ENCODE results near the gene CHPT1. TPM values are rescaled to one million over a fixed set of nuclear protein-coding genes. Genes with fewer than 3 reads are reported as not detected.

The CHPT1 gene
- total and polyA plus RNA-seq, 9 of the 15 experiments (the other 6 are each of a cell fraction or from before 2014, with no cell fraction given) = 15.3 to 210 (median 91.9) TPM

DNA sequence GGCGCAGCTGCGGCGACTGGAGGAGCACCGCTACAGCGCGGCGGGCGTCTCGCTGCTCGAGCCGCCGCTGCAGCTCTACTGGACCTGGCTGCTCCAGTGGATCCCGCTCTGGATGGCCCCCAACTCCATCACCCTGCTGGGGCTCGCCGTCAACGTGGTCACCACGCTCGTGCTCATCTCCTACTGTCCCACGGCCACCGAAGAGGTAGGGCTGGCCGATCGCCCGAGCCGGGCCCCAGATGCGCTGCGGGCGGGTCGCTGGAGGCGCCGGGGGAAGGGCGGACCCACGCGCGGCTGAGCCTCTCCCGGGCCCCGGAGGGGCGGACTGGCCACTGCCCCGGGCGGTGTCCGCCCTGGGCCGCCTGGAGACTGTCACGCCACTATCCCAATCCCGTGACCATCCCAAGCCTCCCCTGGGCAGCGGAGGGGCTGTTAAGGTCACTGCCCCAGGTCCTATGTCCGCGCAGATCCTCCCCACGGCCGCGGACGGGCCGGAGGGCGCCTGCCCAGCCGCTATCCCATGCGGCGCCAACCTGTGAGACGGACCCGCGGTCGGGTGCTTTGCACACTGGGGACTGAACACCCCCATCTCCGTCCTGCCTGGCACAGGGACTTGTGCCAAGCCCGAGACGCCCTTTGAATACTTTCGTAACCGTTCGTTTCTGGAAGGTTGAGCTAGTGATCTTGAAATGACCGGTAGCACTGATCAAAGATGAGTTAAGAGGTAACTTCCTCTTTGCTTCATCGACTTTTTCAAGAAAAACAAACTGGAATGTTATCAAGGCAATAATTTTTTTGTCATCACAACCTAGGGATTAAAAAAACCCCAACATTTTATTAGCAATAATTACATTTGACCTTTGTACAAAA is 725 bp downstream of the CHPT1 start (continued):
- TF ChIP-seq, protein P1, sequence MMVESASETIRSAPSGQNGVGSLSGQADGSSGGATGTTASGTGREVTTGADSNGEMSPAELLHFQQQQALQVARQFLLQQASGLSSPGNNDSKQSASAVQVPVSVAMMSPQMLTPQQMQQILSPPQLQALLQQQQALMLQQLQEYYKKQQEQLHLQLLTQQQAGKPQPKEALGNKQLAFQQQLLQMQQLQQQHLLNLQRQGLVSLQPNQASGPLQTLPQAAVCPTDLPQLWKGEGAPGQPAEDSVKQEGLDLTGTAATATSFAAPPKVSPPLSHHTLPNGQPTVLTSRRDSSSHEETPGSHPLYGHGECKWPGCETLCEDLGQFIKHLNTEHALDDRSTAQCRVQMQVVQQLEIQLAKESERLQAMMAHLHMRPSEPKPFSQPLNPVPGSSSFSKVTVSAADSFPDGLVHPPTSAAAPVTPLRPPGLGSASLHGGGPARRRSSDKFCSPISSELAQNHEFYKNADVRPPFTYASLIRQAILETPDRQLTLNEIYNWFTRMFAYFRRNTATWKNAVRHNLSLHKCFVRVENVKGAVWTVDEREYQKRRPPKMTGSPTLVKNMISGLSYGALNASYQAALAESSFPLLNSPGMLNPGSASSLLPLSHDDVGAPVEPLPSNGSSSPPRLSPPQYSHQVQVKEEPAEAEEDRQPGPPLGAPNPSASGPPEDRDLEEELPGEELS (CRISPR knock-in tag; IDR thresholded peaks at IDR 0.05; ENCODE audit: borderline replicate concordance) = no peak
- TF ChIP-seq KDM4B (IDR thresholded peaks at IDR 0.05; ENCODE audit: borderline replicate concordance in 2 of 2, low read depth in 1 of 2) (no peak), BRD4 (IDR thresholded peaks at IDR 0.05) (no peak), ETV1 (tag; conservative IDR thresholded peaks at IDR 0.05; ENCODE audit: low read depth) (no peak), ZNF766 (CRISPR knock-in tag; conservative IDR thresholded peaks at IDR 0.05) (no peak), PRPF4 (IDR thresholded peaks at IDR 0.05; ENCODE audit: insufficient read depth, low read depth, low read length, poor library complexity, severe bottlenecking) (no peak), ZNF778 (CRISPR knock-in tag; IDR thresholded peaks at IDR 0.05) (no peak), NBN (IDR thresholded peaks at IDR 0.05; ENCODE audit: low read depth) (no peak), CREBBP (IDR thresholded peaks at IDR 0.05; ENCODE audit: low read depth, low read length) (no peak), RBM39 (optimal IDR thresholded peaks at IDR 0.05; ENCODE audit: low read depth, low read length) (no peak), HOXB6 (CRISPR knock-in tag; IDR thresholded peaks at IDR 0.05; ENCODE audit: borderline replicate concordance) (no peak), RB1 (IDR thresholded peaks at IDR 0.05; ENCODE audit: low read depth) (no peak), TRIM24 (IDR thresholded peaks at IDR 0.05) (no peak), ZNF644 (tag; IDR thresholded peaks at IDR 0.05; ENCODE audit: low read depth) (no peak)
- TF ChIP-seq, protein P2, sequence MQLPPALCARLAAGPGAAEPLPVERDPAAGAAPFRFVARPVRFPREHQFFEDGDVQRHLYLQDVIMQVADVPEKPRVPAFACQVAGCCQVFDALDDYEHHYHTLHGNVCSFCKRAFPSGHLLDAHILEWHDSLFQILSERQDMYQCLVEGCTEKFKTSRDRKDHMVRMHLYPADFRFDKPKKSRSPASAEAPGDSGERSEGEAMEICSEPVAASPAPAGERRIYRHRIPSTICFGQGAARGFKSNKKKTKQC (CRISPR knock-in tag; IDR thresholded peaks at IDR 0.05) = no peak
- TF ChIP-seq, protein P3, sequence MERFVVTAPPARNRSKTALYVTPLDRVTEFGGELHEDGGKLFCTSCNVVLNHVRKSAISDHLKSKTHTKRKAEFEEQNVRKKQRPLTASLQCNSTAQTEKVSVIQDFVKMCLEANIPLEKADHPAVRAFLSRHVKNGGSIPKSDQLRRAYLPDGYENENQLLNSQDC (CRISPR knock-in tag; IDR thresholded peaks at IDR 0.05) = no peak
- TF ChIP-seq, protein P4, sequence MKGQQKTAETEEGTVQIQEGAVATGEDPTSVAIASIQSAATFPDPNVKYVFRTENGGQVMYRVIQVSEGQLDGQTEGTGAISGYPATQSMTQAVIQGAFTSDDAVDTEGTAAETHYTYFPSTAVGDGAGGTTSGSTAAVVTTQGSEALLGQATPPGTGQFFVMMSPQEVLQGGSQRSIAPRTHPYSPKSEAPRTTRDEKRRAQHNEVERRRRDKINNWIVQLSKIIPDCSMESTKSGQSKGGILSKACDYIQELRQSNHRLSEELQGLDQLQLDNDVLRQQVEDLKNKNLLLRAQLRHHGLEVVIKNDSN (CRISPR knock-in tag; IDR thresholded peaks at IDR 0.05) = no peak
- TF ChIP-seq, protein P5, sequence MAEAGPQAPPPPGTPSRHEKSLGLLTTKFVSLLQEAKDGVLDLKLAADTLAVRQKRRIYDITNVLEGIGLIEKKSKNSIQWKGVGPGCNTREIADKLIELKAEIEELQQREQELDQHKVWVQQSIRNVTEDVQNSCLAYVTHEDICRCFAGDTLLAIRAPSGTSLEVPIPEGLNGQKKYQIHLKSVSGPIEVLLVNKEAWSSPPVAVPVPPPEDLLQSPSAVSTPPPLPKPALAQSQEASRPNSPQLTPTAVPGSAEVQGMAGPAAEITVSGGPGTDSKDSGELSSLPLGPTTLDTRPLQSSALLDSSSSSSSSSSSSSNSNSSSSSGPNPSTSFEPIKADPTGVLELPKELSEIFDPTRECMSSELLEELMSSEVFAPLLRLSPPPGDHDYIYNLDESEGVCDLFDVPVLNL (CRISPR knock-in tag; IDR thresholded peaks at IDR 0.05; ENCODE audit: low read depth) = no peak
- TF ChIP-seq, protein P6, sequence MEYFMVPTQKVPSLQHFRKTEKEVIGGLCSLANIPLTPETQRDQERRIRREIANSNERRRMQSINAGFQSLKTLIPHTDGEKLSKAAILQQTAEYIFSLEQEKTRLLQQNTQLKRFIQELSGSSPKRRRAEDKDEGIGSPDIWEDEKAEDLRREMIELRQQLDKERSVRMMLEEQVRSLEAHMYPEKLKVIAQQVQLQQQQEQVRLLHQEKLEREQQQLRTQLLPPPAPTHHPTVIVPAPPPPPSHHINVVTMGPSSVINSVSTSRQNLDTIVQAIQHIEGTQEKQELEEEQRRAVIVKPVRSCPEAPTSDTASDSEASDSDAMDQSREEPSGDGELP (CRISPR knock-in tag; IDR thresholded peaks at IDR 0.05; ENCODE audit: borderline replicate concordance) = peak; percentile 44; the same call in 1 of the 2 replicates
- TF ChIP-seq, protein P7, sequence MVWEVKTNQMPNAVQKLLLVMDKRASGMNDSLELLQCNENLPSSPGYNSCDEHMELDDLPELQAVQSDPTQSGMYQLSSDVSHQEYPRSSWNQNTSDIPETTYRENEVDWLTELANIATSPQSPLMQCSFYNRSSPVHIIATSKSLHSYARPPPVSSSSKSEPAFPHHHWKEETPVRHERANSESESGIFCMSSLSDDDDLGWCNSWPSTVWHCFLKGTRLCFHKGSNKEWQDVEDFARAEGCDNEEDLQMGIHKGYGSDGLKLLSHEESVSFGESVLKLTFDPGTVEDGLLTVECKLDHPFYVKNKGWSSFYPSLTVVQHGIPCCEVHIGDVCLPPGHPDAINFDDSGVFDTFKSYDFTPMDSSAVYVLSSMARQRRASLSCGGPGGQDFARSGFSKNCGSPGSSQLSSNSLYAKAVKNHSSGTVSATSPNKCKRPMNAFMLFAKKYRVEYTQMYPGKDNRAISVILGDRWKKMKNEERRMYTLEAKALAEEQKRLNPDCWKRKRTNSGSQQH (CRISPR knock-in tag; IDR thresholded peaks at IDR 0.05) = no peak

Data from K562 (cell line).